HG03175 (cell line): ENCODE data around the gene RIMS3.

Experiments used
- ATAC-seq: cut with Tn5 transposase; IDR thresholded peaks from one replicate; pipeline ENCODE4 v1.9.1; 2021; ENCODE audit warnings: mild to moderate bottlenecking, moderate library complexity; ENCODE audit not compliant: unreplicated experiment

Gene RIMS3

DNA sequence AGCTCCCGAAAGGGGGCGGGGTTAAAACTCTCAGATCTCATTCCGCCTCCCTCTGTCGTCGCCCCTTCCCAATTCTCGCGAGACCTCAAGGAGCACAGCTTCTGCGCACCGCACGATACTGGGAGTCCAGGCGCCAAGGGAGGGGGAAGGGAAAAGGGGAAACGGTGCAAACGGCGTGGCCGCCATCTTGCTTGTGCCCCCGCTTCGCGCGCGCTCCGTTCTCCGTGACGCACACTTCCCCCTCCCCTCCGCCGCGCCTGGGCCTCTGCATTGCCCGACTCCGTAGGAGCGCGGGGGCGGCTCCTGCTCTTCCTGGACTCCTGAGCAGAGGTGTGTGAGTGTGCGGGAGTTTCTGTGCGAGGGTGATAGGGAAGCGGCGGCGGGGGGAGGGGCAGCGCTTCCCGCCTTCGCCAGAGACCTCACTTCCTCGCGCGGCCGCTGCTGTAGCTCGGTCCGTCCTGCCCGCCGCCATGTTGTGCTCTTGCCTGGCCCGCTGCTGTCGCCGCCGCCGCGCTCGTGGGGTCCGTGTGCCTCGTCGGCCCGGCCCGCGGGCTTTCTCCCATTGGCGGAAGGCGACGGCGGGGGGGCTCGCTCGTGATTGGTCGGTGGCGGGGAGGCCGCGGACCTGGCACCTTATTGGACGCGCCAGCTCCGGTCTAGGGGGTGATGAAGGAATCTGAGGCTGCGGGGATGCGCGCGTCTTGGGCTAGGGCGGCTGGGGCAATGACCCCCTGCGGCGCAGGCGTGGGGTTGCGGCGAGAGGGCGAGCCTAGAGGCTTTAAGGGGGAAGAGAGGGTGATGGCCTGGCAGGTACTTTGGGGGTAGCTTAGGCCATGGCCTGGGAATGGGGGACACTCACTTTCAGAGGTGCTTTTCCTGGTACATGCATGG, 26.3 kb upstream of the RIMS3 start, which contains the start of gene NFYC:
TSS of gene NFYC (plus strand) at position 167 of the 891 bp plus-strand sequence. CDS start 47,140 bp downstream, outside the sequence.
- ATAC-seq, result peak; percentile 78

DNA sequence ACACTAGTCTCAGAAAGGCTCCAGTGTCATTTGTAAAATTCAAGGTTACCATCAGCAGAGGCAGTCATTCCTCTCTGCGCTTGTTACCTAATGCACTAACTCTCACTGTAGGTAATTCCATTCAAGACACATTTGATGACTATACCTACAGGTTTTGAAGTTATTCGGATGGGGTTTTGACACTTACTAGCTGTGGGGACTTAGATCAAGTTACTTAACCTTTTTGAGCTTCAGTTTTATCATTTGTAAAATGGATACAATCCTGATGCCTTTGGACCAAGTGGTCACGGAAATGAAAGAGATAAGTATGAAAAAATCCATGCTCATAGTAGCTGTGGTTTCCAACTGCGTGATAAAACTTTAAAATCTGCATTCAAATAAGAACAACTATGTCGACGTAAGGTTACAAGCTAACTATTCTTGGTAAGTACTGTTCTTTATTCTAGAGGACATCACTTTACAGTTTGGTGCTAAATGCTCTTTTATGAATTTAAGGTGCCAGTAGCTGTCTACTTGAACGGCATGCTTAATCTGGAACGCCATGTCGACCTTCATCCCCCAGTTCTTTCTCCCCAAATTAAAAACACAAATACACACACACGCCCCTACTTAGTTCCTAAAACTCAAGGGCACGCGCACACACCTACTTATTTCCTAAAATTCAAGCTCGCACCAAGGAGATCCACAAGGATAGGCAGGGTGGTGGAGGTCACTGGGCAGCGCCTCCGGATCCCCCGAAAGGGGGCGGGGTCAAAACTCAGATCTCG, 25.5 kb upstream of the RIMS3 start:
- no peak for ATAC-seq

DNA sequence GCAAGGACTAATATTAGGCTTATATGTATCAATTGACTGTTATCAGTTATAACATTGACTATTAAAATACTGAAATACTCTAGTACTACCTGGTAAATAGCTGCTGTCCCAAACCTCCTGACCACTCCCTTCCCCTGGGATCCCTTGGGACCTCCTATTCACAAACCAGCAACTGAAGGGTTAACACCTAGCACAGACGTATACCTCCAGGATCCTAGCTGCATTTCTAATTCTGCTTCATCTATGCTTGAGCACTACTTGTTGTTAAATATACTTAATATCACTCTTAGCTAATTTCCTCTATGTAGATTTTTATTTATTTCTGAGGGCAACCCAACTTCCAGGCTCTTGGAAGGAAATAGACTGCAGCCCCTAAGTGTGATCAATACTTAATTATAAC, 24.3 kb upstream of the RIMS3 start:
- ATAC-seq, result no peak

DNA sequence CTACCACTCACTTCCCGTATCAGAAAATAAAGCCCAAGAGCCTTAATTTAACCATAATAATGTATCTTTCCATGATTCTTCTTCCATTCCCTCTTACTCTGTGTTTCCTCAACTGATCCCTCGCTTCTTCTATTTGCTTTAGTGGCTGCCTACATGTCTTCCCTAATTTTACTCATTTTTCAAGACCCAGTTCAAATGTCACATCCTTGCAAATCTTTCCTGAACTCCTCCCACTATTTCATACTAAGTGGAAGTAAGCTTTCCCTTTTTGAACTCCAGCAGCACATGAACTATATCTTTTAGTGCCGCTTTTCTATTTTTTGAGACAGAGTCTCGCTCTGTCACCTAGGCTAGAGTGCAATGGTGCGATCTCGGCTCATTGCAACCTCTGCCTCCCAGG, 22.2 kb upstream of the RIMS3 start:
- no peak for ATAC-seq

DNA sequence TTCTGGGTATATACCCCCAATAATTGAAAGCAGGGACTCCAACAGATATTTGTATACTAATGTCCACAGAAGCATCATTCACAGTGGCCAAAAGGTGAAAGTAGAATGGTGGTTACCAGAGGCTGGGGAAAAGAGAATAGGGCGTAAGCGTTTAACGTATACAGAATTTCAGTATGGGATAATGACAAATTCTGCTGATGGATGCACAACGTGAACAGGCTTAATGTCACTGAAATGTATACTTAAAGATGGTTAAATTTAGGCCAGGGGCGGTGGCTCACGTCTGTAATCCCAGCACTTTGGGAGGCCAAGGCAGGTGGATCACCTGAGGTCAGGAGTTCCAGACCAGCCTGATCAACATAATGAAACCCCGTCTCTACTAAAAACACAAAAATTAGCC, 21.6 kb upstream of the RIMS3 start:
- no peak for ATAC-seq

DNA sequence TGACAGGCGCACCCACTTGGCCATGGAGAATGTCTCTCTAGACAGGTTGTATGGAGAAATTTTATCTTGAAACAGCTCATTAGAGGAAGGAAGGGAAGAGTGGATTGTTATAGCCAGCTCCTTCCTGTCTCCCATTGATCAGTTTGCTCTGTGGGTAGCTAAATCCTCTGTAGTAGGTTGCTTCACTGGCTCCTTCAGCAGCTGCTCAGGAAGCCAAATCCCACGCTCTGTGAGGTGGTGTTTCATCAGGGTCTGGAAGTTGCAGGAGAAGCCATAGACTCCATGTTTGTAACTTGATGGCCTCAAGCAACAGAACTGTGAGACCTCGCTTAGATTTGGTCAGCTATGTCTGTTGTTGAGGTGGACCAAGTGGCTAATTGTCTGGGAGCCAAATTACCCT, 19.2 kb upstream of the RIMS3 start:
- no peak for ATAC-seq

DNA sequence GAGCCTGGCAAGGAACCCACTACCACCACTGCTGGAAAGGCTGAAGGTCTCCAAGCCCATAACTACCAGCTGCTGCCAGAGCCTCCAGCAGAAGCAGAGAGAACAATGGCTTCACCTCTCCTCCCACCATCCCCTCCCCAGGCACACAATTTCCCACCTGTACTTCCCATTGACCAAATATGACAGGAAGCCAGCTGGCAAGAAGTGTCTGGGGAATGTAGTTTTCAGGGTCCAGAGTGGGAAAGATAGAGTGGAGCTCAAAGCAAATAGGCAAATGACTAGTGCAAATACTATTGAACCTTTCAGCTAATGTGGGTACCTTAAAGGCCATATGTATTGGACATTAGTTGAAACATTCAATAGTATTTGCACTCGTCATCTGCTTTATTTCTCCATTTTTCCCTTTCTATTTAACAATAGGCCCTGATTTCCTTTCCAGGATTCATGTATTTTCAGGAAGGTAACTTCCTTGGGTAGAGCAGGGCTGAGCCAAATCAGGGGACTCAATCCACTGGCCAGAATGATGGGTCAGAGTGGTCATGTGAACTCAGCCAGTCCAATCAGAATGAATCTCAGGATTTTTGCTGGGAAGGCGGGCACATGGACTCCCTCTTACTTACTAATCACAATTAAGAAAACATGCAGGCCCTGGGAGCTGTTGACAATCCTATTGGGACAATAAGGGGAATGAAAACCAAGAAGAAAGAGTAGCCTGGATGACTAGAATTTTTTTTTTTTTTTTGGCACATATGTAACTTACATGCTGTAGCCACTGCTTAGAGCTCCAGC, 13.9 kb upstream of the RIMS3 start:
- ATAC-seq, result no peak

DNA sequence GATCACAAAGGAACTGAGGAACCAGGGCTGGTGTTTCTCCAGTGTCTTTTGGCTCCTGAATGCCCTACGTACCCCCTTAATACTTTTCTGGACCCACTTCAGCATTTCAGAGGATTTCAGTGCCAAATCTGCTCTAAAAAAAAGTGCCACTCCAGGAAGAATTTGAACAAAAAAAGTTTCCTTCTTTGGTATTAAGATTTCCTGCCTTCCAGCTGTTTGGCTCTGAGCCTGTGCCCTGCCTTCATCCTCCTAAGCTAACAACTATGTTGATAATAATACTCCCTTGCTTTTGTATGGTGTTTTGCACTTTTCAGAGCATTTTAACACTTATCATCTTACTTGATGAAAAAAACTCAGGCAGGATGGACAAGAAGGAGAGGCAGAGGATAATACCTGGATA, 11.0 kb upstream of the RIMS3 start:
- ATAC-seq, result no peak

DNA sequence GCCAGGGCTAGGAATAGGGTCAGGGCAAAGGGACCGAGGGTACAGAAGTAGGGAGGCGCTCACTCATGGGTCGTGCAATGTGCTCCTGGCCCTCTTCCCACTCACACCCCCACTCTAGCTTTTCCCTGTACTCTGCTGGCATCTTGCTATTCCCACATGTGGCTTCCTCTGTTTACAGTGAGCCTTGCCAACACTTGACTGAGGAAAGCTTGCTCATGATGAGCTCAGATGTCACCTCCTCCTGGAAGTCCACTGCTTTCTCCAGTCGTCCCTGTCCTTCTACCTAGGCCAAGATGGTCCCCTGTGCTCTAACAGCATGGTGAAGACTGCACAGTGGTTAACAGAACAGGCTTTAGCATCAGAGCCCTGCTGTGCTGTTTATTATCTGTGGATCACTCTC, 8.0 kb upstream of the RIMS3 start:
- no peak for ATAC-seq

DNA sequence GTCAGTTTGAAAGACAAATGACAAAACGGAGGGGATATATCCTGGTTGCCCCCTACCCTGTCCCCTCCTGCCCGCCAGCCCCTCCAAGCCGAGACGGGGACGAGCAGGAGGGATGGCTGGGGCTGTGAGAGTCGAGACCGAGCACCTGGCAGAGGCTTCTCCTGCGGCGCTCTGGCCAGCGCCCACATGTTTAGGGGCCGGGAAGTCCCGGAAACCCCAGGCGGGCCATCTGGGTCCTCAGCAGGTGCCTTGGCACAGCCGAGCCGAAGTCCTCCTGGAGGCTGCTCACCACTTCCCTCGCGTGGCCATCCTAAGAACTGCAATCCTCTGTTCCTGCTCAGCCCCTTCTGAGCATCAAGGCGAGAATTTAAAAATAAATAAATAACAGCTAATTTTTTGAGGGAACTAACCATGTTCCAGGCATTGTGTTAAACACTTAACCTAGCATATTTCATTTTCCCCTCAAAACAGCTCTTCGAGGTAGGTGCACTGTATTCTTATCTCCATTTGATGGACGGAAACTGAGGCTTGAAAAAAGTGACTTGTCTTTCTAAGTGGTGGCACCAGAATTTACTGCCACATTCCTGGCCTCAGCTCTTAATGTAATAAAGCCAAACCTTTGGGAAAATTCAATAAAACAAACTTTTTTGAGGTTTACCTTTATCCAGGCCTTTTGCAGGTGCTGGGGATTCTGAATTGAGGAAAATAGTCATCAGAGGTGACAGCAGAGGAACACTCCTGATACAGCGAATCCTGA, 3.5 kb upstream of the RIMS3 start:
- peak; percentile 59 for ATAC-seq

DNA sequence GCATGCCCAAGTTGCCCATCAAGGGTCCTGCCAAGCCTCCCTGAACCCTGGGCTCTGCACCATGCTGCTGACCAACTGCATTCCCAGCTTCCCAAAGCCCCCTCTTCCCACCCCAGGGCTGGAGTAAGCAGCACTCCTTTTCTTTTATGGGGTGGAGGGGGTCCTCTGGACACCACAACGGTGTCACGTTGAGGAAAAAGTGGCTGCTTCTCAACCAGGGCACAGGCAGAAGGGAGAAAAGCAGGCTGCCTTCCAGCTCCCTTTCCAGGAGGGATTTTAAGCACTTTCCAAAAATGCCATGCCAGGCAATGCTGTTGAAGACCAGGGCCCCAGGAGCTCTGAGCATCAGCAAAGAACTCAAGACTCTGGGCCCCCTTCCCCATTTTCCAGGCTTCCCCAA, 691 bp downstream of the RIMS3 start:
- ATAC-seq, result no peak

DNA sequence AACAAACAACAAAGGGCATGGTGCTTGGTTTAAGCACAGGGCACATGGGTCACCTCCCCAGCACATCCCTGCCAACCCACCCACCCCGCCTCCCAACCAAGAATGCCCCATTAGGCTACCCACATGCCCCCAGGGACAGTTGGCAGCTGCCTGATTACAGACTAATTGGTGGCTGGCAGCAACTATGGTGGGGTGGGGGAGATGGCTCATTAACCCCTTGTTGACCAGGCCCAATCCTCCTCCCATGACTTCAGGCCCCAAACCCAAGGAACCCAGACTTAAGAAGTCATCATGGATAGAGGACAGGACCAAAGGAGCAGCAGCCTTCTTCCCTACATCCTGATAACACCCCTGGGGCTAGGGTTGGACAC, 1.3 kb downstream of the RIMS3 start:
- no peak for ATAC-seq

DNA sequence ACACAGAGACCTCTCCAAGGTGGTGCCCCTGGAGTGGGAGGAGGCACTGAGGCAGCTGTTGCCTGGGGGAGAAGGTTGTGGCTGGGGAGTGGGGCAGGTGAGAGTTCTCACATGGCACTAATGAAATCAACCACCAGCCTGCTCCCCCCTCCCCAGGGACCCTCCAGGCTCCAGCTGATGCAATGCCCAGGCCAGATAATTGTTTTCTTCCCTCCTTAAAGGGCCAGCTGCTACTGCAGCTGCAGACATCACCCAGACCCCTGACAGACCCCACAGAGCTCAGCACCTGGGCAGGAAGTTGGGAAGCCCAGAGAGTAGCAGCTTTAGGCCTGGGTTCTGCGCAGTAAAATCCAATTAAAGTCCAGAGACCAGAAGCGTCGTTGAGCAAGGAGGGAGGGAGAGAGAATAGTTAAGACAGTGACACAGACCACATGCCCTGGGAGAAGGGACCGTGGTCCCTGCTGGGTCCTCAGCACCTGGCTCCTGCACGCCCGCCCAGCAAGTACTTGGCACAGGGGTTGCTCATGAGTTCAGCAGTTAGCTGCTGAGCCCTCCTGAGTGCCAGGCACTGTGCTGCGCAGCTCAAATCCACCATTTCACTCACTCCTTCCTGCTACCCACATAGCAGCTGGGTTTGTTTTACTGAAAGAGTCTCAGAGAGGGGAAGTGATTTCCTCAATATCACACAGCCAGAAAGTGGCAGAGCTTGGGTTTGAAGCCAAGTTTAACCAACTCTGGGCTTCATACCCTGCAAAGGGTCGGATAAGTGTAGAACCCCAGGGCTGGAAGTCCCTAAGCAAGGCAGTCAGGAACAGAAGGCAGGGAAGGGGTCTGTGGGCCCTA, 1.9 kb downstream of the RIMS3 start:
- ATAC-seq, result no peak

DNA sequence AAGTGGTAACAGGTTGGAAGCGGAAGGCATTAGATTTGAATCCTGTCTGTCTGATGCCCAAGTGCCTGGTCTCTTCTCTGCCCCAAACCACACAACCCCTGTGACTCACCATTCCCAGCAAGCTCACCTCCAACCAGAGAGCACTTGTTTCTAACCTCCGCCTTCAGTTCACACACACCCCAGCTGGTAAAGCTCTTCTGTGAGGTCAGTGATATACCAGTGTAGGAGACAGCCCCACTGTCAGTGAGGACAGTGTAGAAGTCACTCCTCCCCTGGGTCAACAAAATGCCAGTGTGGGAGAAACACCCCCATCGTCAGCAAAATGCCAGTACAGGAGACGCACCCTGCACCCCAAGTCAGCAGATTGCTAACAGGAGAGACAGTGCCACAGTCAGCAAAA, 2.6 kb downstream of the RIMS3 start:
- ATAC-seq, result no peak

DNA sequence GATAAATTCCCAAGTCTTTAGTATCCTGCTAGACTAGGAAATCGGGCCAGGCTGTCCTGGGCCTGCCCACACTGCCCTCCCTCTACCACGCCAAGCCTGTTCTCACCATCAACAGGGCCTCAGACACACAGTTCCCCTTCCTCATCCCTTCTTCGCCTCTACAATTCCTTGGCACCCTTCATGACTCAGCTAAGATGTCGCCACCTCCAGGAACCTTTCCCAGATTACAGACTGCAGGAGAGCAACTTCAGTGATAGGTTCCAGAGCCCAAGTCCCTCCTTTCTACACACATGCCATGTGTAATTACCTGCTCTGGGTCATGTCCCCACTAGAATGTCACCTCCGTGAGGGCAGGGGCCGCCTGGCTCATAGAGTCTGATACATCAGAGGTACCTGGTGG, 3.3 kb downstream of the RIMS3 start:
- ATAC-seq, result no peak

DNA sequence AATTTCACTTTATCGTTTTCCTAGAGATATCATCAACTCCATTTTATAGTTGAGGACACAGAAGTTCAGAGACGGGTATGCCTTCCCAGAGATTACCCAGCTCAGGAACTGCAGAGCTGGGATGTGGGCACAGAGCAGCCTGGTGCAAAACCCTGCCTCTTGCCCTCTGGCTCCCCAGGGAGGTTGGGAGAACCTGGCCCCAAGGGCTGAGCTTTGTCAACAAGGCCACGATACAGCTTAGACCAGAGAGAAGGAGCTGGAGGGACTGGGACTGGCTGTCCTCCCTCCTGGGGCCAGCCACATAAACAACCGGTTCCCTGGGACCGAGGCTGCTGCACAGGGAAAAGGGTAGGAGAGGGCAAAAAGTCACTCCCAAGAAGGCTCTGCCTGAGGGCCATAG, 3.8 kb downstream of the RIMS3 start:
- no peak for ATAC-seq

DNA sequence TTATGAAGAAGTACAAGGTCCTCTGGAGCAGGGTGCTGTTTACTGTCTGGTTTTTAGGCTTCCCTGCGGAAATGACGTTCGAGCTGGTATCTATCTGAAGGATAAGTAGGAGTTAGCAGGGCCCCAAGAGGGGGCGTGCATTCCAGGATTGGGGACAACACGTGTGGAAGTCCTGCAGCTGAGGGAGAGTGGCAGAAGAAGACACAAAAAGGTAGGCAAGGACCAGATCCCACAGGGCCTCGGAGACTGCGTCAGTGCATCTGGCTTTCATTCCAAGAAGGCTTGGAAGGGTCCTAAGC, 5.9 kb downstream of the RIMS3 start:
- ATAC-seq, result no peak

DNA sequence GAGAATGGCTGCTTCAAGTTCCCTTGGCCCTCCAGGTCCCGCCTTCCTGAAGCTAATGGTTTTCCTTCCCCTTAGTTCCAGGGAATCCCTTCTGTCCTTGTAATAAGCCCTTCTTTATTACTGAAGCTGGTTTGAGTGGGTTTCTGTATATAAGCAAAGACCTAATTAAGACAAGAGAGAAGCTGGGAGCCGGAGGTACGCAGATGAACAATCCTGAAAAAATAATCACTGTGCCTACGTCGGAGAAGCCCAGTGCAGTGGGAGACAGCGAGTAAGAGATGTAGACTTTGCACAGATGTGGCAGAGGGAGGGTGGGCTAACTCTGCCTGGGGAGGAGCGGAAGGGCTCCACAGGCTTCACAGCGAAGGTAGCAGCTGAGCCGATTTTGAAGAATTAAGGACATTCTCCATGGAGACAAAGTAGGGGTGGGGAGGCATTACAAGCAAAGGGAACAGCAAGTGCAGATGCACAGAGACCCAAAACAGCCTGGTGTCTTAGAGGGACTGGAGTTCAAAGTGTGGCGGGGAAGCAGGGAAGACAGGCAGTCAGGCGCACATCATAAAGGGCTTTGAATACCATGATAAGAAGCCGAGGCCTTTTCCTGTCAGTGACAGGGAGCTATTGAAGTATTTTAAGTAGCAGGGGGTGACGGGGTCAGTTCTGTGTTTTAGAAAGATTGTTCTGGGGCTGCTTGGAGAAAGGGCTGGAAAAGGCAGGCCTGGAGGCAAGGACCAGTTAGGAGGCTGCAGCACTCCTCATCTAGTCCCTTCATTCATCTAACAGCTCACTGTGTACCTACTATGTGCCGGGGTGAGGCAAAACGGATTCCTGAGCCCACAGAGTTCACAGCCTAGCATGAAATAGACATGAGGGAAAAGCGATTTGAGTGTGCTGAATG, 6.5 kb downstream of the RIMS3 start:
- no peak for ATAC-seq

DNA sequence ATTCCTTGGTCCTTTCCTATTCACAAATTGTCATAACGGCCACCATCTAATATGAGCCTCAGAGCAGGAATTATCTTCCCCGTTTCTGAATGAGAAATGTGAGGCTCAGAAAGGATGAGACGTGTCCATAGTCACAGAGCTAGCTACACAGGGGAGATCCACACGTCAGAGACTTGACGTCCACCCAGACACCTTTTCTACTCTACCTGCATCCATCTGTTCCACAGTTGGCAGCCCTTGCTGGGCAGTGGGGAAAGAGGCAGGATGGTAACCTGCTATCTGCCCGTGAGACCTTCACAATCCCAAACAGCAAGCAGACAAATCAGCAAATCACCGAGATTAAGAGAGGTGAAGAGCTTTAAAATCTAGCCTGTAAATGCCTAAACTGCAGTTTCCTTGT, 8.4 kb downstream of the RIMS3 start:
- ATAC-seq, result no peak
